ENCODE data around the gene HSP90AA1.

- no peak for TF ChIP-seq POLR2A (IDR thresholded peaks at IDR 0.05)
- TF ChIP-seq POLR2AphosphoS5 (IDR thresholded peaks at IDR 0.05), result no peak
- TF ChIP-seq CTCF (IDR thresholded peaks at IDR 0.05 in 8 of 11, conservative IDR thresholded peaks at IDR 0.05 in 3 of 11), result no peak
Observed at GRCh38 chr14:102085488-102085887, 1.4 kb downstream of the HSP90AA1 start.

Data from spleen (tissue), 7 donors.